COLO668 (cell line): Measurements from ENCODE around the gene DNAJC12.
A peak's percentile ranks its signal among the peaks of the same experiment; 100 is the strongest.
"Not testable (repeated sequence)": the region's sequence is repeated elsewhere in the genome, so short reads cannot be mapped to it uniquely, and the experiment has no call there.

Source experiments
- DNase-seq: peaks from one replicate; lab custom pipeline; 2025; ENCODE audit not compliant: unreplicated experiment; lab: John Stamatoyannopoulos, UW

Gene DNAJC12

GRCh38 chr10:67793313-67793712 lies 44.7 kb downstream of the DNAJC12 start:
- no peak for DNase-seq

GRCh38 chr10:67792653-67793052 lies 45.3 kb downstream of the DNAJC12 start:
- no peak for DNase-seq

GRCh38 chr10:67790534-67791408 lies 47.2 kb downstream of the DNAJC12 start:
- DNase-seq: no peak

- DNase-seq: no peak
These were observed 48.2 kb downstream of the DNAJC12 start for GRCh38 chr10:67789769-67790168.

- peak; percentile 13 for DNase-seq
These were observed 49.7 kb downstream of the DNAJC12 start for GRCh38 chr10:67788028-67788886.

- peak; percentile 5 for DNase-seq
These were observed 52.9 kb downstream of the DNAJC12 start for GRCh38 chr10:67785098-67785497.

GRCh38 chr10:67784474-67784873 lies 53.5 kb downstream of the DNAJC12 start:
- no peak for DNase-seq

- DNase-seq: no peak
These were observed 54.2 kb downstream of the DNAJC12 start for GRCh38 chr10:67783606-67784294.

GRCh38 chr10:67782530-67782929 lies 55.5 kb downstream of the DNAJC12 start:
- no peak for DNase-seq

- no peak for DNase-seq
These were observed 57.0 kb downstream of the DNAJC12 start for GRCh38 chr10:67780759-67781538.

GRCh38 chr10:67780204-67780621 lies 57.8 kb downstream of the DNAJC12 start:
- not testable (repeated sequence) for DNase-seq

GRCh38 chr10:67779465-67780203 lies 58.4 kb downstream of the DNAJC12 start:
- DNase-seq: peak; percentile 49

GRCh38 chr10:67776371-67776770 lies 61.6 kb downstream of the DNAJC12 start:
- no peak for DNase-seq

- no peak for DNase-seq
These were observed 62.7 kb downstream of the DNAJC12 start for GRCh38 chr10:67775279-67775678.

- no peak for DNase-seq
These were observed 65.0 kb downstream of the DNAJC12 start for GRCh38 chr10:67772894-67773511.

GRCh38 chr10:67772151-67772550 lies 65.8 kb downstream of the DNAJC12 start:
- DNase-seq: no peak

- no peak for DNase-seq
These were observed 66.8 kb downstream of the DNAJC12 start for GRCh38 chr10:67771200-67771599.

GRCh38 chr10:67770537-67770936 lies 67.5 kb downstream of the DNAJC12 start:
- DNase-seq: no peak

GRCh38 chr10:67767244-67767643 lies 70.7 kb downstream of the DNAJC12 start:
- no peak for DNase-seq
